ENCODE results near the gene GOT2.
"Not testable (repeated sequence)": the region's sequence is repeated elsewhere in the genome, so short reads cannot be mapped to it uniquely, and the experiment has no call there.

The GOT2 gene

DNA sequence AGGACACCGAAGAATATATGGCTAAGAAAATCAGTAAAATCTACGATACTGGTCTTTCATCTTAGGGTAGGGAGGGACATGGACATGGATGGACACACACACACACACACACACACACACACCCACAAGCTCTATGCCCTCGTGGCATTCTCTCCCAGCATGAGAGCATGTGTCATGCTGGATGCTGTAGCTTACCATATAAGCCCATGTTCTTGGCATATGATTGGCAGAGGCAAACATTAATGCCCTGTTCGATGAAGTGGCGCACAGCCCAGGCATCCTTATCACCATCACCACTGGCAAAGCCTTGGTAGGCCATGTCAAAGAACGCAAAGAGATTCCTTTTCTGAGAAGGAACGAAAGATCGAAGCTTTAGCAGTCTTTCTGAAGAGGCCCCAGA is 17.6 kb downstream of the GOT2 start:
- no peak for DNase-seq

- DNase-seq, result no peak
Measured at GRCh38 chr16:58713742-58714141, 20.4 kb downstream of the GOT2 start.

DNA sequence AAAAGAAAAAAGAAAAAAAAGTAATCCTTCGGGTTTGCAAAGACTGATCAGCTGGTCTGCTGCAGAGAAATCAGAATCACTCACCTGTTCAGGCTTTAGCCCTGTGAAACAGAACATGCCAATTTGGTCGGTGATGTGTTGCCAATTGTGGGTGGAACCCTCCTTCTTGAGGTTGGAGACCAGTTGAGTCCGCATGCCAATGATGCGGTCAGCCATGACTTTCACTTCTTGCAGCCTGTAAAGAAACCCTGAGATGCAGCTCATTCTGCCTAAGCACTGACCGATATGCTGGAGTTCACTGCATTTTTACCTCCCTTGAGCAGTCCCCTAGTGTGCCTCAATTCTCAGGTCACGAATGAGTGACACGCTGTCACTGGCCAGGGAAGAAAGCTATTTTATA is 24.8 kb downstream of the GOT2 start:
- DNase-seq, result no peak

DNA sequence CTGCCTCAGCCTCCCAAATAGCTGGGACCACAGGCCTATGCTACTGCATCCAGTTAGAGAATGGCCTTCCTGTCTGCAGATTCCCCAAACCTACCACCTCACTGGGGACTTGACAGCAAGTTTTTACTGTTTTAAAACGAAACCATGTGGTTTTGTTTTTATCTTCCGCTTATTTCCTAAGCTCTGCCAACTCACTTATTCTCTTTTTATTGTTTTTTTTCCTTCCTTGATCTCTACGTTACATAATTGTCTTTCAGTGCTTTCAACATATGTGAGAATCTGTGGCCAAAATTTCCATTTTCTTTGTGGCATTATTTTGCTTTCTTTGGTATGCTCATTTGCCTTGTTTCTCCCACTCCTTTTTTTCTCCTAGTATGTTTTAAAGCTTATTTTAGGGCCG is 35.0 kb downstream of the GOT2 start:
- no peak for DNase-seq

DNA sequence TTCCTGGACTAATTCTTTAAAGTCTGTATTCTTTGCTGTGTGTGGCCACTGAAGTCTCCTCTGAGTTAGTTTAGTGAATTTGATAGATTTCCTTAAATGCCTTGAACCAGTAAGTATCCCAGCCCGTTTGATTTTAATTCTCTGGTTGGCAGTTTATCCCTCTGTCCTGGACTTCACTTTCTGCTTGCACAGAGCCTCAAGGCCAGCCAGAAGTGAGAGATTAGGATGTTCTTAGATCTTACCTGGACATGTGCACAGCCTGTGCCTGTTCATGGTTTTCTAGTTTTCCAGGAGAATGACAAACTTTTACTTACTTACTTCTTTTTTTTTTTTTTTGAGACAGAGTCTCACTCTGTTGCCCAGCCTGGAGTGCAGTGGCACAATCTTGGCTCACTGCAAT is 38.7 kb downstream of the GOT2 start:
- DNase-seq, result no peak

DNA sequence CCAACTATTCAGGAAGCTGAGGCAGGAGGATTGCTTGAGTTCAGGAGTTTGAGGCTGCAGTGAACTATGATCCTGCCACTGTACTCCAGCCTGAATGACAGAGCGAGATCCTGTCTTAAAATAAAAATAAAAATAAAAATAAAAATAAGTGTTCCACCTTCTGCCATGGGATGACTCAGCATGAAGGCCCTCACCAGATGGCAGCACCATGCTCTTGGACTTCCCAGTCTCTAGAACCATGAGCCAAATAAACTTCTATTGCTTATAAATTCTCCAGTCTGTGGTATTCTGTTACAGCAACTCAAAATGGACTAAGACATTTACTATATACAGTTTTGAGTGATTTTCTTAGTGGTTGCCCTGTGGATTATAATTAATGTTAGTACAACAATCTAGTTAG is 41.7 kb downstream of the GOT2 start:
- DNase-seq, result no peak

- DNase-seq, result not testable (repeated sequence)
Measured at GRCh38 chr16:58686985-58687706, 47.0 kb downstream of the GOT2 start.

- DNase-seq, result no peak
Measured at GRCh38 chr16:58685084-58685449, 49.0 kb downstream of the GOT2 start.

DNA sequence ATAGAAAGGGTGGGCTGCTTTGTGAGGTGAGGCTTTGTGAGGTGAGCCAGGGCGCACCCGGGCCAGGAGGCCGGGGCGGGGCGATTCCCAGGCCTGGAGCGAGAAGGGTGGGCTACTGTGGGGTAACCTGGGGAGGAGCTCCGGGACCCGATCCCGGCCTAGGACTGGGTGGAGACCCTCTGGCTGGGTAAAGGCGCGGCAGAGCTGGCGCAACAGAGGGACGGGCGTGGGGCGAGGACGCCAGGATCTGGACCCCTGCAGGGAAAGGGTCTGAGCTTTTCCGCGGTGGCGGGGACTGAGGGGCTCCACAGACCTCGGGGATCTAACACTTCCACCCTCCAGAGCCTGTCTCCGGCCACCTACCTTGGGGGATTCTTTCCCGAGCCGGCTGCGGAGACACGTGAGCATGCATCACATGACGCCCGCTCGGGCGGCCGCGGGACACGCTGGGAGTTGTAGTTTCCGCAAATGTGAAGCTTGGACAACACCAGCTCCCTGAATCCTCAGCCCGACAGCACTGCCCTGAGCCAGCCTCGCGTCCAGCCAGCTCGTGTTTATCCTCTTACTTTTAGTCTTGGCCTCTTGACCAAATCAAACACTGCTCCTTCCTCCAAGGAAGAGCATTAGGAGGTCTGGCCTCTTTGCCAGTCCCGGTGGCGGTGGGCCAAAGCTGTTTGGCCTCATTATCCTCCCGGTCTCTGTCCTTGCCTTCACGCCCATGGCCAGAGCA is 49.6 kb downstream of the GOT2 start, which contains the start of gene SLC38A7:
SLC38A7 (minus strand) TSS at position 417 of the 730 bp plus-strand sequence. CDS start 4,644 bp downstream, outside the sequence.
- no peak for DNase-seq

- no peak for DNase-seq
Measured at GRCh38 chr16:58684001-58684353, 50.1 kb downstream of the GOT2 start.

DNA sequence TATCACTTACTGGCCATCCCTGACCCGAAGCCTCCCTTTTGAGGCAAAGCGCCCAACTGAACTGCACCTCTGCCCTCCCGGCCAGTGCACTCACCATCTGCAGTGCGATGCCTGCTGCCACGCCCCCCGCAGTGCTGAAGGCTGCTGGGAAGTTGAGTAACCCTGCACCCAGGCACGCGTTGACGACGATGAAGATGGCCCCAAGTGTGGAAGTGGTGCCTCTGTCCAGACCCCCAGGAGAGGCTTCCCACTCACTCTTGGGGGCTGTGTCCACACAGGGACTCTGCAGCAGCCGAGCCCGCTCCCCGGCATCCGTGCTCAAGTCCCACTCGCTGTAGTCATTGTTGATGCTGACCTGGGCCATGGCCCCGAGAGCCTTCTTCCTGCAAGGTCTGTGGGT is 54.4 kb downstream of the GOT2 start:
- no peak for DNase-seq

GRCh38 chr16:58678716-58679115 is 55.4 kb downstream of the GOT2 start:
- DNase-seq, result no peak

GRCh38 chr16:58678269-58678668 is 55.8 kb downstream of the GOT2 start:
- no peak for DNase-seq

GRCh38 chr16:58670946-58671583 is 63.1 kb downstream of the GOT2 start:
- DNase-seq, result no peak

- DNase-seq, result no peak
Measured at GRCh38 chr16:58670177-58670576, 63.9 kb downstream of the GOT2 start.

- DNase-seq, result no peak
Measured at GRCh38 chr16:58665200-58665599, 68.9 kb downstream of the GOT2 start.

- no peak for DNase-seq
Measured at GRCh38 chr16:58661199-58661830, 72.8 kb downstream of the GOT2 start.

GRCh38 chr16:58659911-58660310 is 74.2 kb downstream of the GOT2 start:
- not testable (repeated sequence) for DNase-seq

- DNase-seq, result no peak
Measured at GRCh38 chr16:58658796-58659211, 75.3 kb downstream of the GOT2 start.
